ENCODE measurements around the gene TPRX1. TPM values are rescaled to one million over a fixed set of nuclear protein-coding genes. Genes with fewer than 3 reads are reported as not detected.
"Not testable (repeated sequence)": the region's sequence is repeated elsewhere in the genome, so short reads cannot be mapped to it uniquely, and the experiment has no call there.

TPRX1 gene
- total RNA-seq, 1 experiment from 2014 or later = not detected

DNA sequence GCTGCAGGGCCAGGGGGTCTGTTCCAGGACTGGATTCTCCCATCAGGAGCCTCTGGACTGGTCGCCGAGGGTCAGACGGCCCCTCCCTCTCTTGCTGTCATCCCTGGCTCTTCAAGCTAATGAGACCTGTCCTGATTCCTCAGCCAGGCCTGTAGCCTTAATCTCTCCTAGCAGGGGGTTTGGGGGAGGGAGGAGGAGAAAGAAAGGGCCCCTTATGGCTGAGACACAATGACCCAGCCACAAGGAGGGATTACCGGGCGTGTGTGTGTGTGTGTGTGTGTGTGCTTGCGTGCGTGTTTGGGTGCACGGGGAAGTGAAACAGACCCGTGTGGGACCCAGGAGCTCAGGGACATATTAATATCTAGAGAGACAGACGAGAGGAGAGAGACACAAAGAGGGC lies 15.5 kb upstream of the TPRX1 start:
- H3K27me3 ChIP-seq (replicated peaks; ENCODE audit: insufficient read depth, low read depth, low read length, poor library complexity) = no peaks in the 10 kb centered on the region
- H3K4me1 ChIP-seq (ENCODE audit: insufficient read depth, low read length, poor library complexity, severe bottlenecking) = no peaks in the 10 kb centered on the region
- POLR2A ChIA-PET (ENCODE audit: low non-redundant PET) = no interaction called here
- DNase-seq (ENCODE audit: low spot score) = no peak
- intact Hi-C loops (cut with micrococcal nuclease; ENCODE audit: unreplicated experiment) = no loop called here
- CTCF ChIA-PET = interaction anchor here (0.7 kb wide), 1 partner anchor 364 kb away, joined by 4 read pairs; no protein-coding TSS in a partner anchor
- H3K4me3 ChIP-seq (ENCODE audit: low read depth, low read length, poor library complexity, severe bottlenecking) = no peak overlapping the region
- no peaks in the 10 kb centered on the region for H3K36me3 ChIP-seq (ENCODE audit: insufficient read depth, low read length, poor library complexity, severe bottlenecking)
- no TSS peak for BruUV-seq (replicated peaks)
- no peak overlapping the region for H3K27ac ChIP-seq (ENCODE audit: low read depth, low read length, poor library complexity, severe bottlenecking)
- TF ChIP-seq, protein P1, sequence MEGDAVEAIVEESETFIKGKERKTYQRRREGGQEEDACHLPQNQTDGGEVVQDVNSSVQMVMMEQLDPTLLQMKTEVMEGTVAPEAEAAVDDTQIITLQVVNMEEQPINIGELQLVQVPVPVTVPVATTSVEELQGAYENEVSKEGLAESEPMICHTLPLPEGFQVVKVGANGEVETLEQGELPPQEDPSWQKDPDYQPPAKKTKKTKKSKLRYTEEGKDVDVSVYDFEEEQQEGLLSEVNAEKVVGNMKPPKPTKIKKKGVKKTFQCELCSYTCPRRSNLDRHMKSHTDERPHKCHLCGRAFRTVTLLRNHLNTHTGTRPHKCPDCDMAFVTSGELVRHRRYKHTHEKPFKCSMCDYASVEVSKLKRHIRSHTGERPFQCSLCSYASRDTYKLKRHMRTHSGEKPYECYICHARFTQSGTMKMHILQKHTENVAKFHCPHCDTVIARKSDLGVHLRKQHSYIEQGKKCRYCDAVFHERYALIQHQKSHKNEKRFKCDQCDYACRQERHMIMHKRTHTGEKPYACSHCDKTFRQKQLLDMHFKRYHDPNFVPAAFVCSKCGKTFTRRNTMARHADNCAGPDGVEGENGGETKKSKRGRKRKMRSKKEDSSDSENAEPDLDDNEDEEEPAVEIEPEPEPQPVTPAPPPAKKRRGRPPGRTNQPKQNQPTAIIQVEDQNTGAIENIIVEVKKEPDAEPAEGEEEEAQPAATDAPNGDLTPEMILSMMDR (conservative IDR thresholded peaks at IDR 0.05; ENCODE audit: low read depth, low read length) = no peak
- no peak for TF ChIP-seq EZH2 (IDR thresholded peaks at IDR 0.05; ENCODE audit: borderline replicate concordance, low read depth, low read length, poor library complexity, severe bottlenecking)
- H3K9me3 ChIP-seq (ENCODE audit: low read depth, low read length, poor library complexity, severe bottlenecking) = no peaks in the 10 kb centered on the region

DNA sequence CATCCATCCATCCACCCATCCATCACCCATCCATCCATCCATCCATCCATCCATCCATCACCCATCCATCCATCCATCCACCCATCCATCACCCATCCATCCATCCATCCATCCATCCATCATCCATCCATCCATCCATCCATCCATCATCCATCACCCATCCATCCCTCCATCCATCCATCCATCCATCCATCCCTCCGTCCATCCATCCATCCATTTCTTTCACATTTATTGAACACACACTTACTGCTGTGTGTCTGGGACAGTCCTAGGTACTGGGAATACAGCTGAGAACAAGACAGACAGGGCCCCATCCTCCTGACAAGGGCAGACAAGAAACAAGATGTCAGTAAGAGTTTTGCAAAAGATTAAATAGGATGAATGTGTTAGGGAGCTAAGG lies 13.9 kb upstream of the TPRX1 start:
- H3K4me1 ChIP-seq (ENCODE audit: insufficient read depth, low read length, poor library complexity, severe bottlenecking); intact Hi-C loops (cut with micrococcal nuclease; ENCODE audit: unreplicated experiment); DNase-seq (ENCODE audit: low spot score); CTCF ChIA-PET; POLR2A ChIA-PET (ENCODE audit: low non-redundant PET); H3K4me3 ChIP-seq (ENCODE audit: low read depth, low read length, poor library complexity, severe bottlenecking); H3K36me3 ChIP-seq (ENCODE audit: insufficient read depth, low read length, poor library complexity, severe bottlenecking); H3K27ac ChIP-seq (ENCODE audit: low read depth, low read length, poor library complexity, severe bottlenecking); H3K27me3 ChIP-seq (replicated peaks; ENCODE audit: insufficient read depth, low read depth, low read length, poor library complexity); H3K9me3 ChIP-seq (ENCODE audit: low read depth, low read length, poor library complexity, severe bottlenecking); BruUV-seq (replicated peaks): not testable (repeated sequence)

DNA sequence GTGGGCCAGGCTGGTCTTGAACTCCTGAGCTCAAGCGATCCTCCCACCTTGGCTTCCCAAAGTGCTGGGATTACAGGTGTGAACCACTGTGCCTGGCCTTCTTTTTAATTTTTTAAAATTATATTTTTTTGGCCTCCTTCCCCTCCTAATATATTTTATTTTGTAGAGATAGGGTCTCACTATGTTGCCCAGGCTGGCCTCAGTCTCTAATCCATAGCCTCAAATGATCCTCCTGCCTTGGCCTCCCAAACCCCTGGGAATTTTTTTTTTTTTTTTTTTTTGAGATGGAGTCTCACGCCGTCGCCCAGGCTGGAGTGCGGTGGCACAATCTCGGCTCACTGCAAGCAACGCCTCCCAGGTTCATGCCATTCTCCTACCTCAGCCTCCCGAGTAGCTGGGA lies 11.9 kb upstream of the TPRX1 start:
- intact Hi-C loops (cut with micrococcal nuclease; ENCODE audit: unreplicated experiment); BruUV-seq (replicated peaks); POLR2A ChIA-PET (ENCODE audit: low non-redundant PET); H3K4me1 ChIP-seq (ENCODE audit: insufficient read depth, low read length, poor library complexity, severe bottlenecking); H3K27ac ChIP-seq (ENCODE audit: low read depth, low read length, poor library complexity, severe bottlenecking); H3K9me3 ChIP-seq (ENCODE audit: low read depth, low read length, poor library complexity, severe bottlenecking); H3K27me3 ChIP-seq (replicated peaks; ENCODE audit: insufficient read depth, low read depth, low read length, poor library complexity); H3K4me3 ChIP-seq (ENCODE audit: low read depth, low read length, poor library complexity, severe bottlenecking); DNase-seq (ENCODE audit: low spot score); H3K36me3 ChIP-seq (ENCODE audit: insufficient read depth, low read length, poor library complexity, severe bottlenecking); CTCF ChIA-PET: not testable (repeated sequence)

DNA sequence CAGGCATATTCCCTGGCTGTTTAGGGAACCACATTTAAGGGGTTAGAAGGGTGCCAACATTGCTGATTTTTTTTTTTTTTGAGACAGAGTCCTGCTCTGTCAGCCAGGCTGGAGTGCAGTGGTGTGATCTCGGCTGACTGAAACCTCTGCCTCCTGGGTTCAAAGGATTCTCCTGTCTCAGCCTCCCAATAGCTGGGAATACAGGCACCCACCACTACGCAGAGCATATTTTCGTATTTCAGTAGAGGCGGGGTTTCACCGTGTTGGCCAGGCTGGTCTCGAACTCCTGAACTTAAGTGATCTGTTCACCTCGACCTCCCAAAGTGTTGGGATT lies 9.6 kb upstream of the TPRX1 start:
- intact Hi-C loops (cut with micrococcal nuclease; ENCODE audit: unreplicated experiment) = loop anchor here (1.0 kb wide), 1 partner anchor 49 kb away; no protein-coding TSS in a partner anchor
- H3K27me3 ChIP-seq (replicated peaks; ENCODE audit: insufficient read depth, low read depth, low read length, poor library complexity) = no peaks in the 10 kb centered on the region
- ChIA-PET POLR2A (ENCODE audit: low non-redundant PET) (no interaction called here), CTCF (no interaction called here)
- no TSS peak for BruUV-seq (replicated peaks)
- DNase-seq (ENCODE audit: low spot score) = no peak
- H3K4me3 ChIP-seq (ENCODE audit: low read depth, low read length, poor library complexity, severe bottlenecking) = no peak overlapping the region
- no peaks in the 10 kb centered on the region for H3K36me3 ChIP-seq (ENCODE audit: insufficient read depth, low read length, poor library complexity, severe bottlenecking)
- no peaks in the 10 kb centered on the region for H3K4me1 ChIP-seq (ENCODE audit: insufficient read depth, low read length, poor library complexity, severe bottlenecking)
- TF ChIP-seq, protein P1 (conservative IDR thresholded peaks at IDR 0.05; ENCODE audit: low read depth, low read length) = no peak
- no peak for TF ChIP-seq EZH2 (IDR thresholded peaks at IDR 0.05; ENCODE audit: borderline replicate concordance, low read depth, low read length, poor library complexity, severe bottlenecking)
- no peak overlapping the region for H3K27ac ChIP-seq (ENCODE audit: low read depth, low read length, poor library complexity, severe bottlenecking)
- no peaks in the 10 kb centered on the region for H3K9me3 ChIP-seq (ENCODE audit: low read depth, low read length, poor library complexity, severe bottlenecking)

All from A673 (cell line).